SU-DHL-6 (cell line): Measurements from ENCODE around the gene ANKRD49.

Experiments
- H2AFZ ChIP-seq: fragments of 200-600 bp; sonication (generic); 2 replicates; pipeline ENCODE4 v1.6.1; 2014; ENCODE audit warnings: low read depth, mild to moderate bottlenecking, moderate library complexity, mixed read lengths, antibody characterized with exemption, low read length; ENCODE audit not compliant: severe bottlenecking
- H3F3A ChIP-seq: fragments of 200-600 bp; shearing (Covaris generic); 2 replicates; pipeline ENCODE4 v1.6.0; 2016; ENCODE audit warnings: antibody characterized with exemption, mild to moderate bottlenecking; ENCODE audit not compliant: insufficient read depth
- H3K27ac ChIP-seq: fragments of 200-600 bp; sonication (generic); 2 replicates; pipeline ENCODE4 v1.5.1; 2016; ENCODE audit warnings: low read depth, mild to moderate bottlenecking, low read length, moderate library complexity, mixed read lengths
- H3K27me3 ChIP-seq: fragments of 200-600 bp; sonication (generic), shearing (Covaris generic); 2 replicates; pipeline ENCODE4 v1.6.0; 2014; ENCODE audit warnings: mild to moderate bottlenecking, low read length
- H3K36me3 ChIP-seq: fragments of 200-600 bp; sonication (generic); 2 replicates; pipeline ENCODE4 v1.6.1; 2014; ENCODE audit warnings: mild to moderate bottlenecking, low read length, mixed read lengths
- H3K4me2 ChIP-seq: fragments of 300-600, 200-600 bp; shearing (Covaris generic), sonication (generic); 2 replicates; pipeline ENCODE4 v1.6.0; 2014; ENCODE audit warnings: low read length, low read depth, mild to moderate bottlenecking; ENCODE audit not compliant: poor library complexity, severe bottlenecking
- H3K4me3 ChIP-seq: fragments of 200-600 bp; sonication (generic); 2 replicates; pipeline ENCODE4 v1.5.1; 2014; ENCODE audit warnings: antibody characterized with exemption, low read length, mild to moderate bottlenecking, mixed read lengths; ENCODE audit not compliant: insufficient read depth, poor library complexity, severe bottlenecking
- H3K79me2 ChIP-seq: fragments of 200-600 bp; sonication (generic); 2 replicates; pipeline ENCODE4 v1.6.1; 2014; ENCODE audit warnings: mild to moderate bottlenecking, low read length, moderate library complexity; ENCODE audit not compliant: insufficient read depth
- H3K9ac ChIP-seq: fragments of 200-600 bp; sonication (generic); 2 replicates; pipeline ENCODE4 v1.7.0; 2014; ENCODE audit warnings: mild to moderate bottlenecking, low read length
- H3K9me2 ChIP-seq: fragments of 200-600 bp; sonication (generic); replicated peaks from 2 replicates; pipeline ENCODE4 v1.6.1; 2014; ENCODE audit warnings: low read length; ENCODE audit not compliant: insufficient read depth
- H3K9me3 ChIP-seq: fragments of 200-600 bp; sonication (generic); 2 replicates; pipeline ENCODE4 v1.6.1; 2014; ENCODE audit warnings: low read length, mixed read lengths; ENCODE audit not compliant: insufficient read depth
- H4K20me1 ChIP-seq: fragments of 200-600 bp; sonication (generic); 2 replicates; pipeline ENCODE4 v1.6.1; 2014; ENCODE audit warnings: low read depth, mild to moderate bottlenecking, antibody characterized with exemption, low read length, moderate library complexity, mixed read lengths
- EZH2phosphoT487 ChIP-seq: fragments of 200-600 bp; sonication (generic), shearing (Covaris generic); conservative IDR thresholded peaks from 2 replicates; pipeline ENCODE4 v1.6.1; 2018; ENCODE audit warnings: mild to moderate bottlenecking, antibody characterized with exemption, low read length, moderate library complexity, mixed read lengths
- TF ChIP-seq, protein P1 (sequence below): fragments of 200-600 bp; sonication (generic); IDR thresholded peaks from one replicate; pipeline ENCODE4 v1.5.1; 2017; ENCODE audit warnings: antibody characterized with exemption, mild to moderate bottlenecking, low read length, moderate library complexity; ENCODE audit not compliant: insufficient read depth, poor library complexity, severe bottlenecking

The ANKRD49 gene

DNA sequence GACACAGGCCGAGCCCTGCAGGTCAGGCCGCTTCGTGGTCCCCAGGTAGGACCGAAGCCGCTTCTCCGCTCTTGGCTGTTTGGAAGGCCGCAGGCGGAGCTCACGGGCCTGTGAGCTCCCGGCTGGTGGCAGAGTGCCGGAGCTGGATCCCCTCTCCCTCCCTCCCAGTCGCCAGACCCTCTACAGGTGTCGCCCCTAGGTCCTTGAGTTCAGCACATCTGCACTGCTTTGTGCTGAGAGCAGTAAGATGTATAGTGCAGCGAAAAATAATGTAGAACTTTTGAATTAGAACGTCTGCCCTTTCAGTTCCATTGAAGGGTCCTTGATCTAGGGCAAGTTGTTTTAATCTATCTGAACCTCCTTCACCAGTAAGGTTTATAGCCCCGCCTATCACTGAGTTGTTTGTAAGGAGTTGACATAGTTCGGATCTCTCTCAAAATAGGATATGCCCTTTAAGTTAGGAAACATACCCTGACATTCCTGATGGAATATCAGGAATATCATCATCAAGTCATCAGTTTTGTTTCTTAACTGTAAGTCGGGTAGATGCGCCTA, 419 bp downstream of the ANKRD49 start:
- TF ChIP-seq, protein P1, sequence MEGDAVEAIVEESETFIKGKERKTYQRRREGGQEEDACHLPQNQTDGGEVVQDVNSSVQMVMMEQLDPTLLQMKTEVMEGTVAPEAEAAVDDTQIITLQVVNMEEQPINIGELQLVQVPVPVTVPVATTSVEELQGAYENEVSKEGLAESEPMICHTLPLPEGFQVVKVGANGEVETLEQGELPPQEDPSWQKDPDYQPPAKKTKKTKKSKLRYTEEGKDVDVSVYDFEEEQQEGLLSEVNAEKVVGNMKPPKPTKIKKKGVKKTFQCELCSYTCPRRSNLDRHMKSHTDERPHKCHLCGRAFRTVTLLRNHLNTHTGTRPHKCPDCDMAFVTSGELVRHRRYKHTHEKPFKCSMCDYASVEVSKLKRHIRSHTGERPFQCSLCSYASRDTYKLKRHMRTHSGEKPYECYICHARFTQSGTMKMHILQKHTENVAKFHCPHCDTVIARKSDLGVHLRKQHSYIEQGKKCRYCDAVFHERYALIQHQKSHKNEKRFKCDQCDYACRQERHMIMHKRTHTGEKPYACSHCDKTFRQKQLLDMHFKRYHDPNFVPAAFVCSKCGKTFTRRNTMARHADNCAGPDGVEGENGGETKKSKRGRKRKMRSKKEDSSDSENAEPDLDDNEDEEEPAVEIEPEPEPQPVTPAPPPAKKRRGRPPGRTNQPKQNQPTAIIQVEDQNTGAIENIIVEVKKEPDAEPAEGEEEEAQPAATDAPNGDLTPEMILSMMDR: no peak
- TF ChIP-seq EZH2phosphoT487: no peak
- 0 out of 2 replicates have a peak, but pooled peaks cover 4% of the 10 kb centered on the region for H3F3A ChIP-seq
- peaks cover 10% of the 10 kb centered on the region; the same call in 1 of the 2 replicates for H4K20me1 ChIP-seq
- peak overlapping the region; percentile 92 for H3K4me3 ChIP-seq
- peak overlapping the region; percentile 78 for H2AFZ ChIP-seq
- peaks cover 25% of the 10 kb centered on the region; the same call in 1 of the 2 replicates for H3K36me3 ChIP-seq
- H3K9ac ChIP-seq: peak overlapping the region; percentile 79
- no peaks in the 10 kb centered on the region for H3K9me3 ChIP-seq
- H3K9me2 ChIP-seq: no peaks in the 10 kb centered on the region
- H3K4me2 ChIP-seq: peak overlapping the region; percentile 92
- peaks cover 48% of the 10 kb centered on the region for H3K79me2 ChIP-seq
- 0 out of 2 replicates have a peak overlapping the region, but pooled peaks have one; percentile 8 for H3K27ac ChIP-seq
- no peaks in the 10 kb centered on the region for H3K27me3 ChIP-seq

DNA sequence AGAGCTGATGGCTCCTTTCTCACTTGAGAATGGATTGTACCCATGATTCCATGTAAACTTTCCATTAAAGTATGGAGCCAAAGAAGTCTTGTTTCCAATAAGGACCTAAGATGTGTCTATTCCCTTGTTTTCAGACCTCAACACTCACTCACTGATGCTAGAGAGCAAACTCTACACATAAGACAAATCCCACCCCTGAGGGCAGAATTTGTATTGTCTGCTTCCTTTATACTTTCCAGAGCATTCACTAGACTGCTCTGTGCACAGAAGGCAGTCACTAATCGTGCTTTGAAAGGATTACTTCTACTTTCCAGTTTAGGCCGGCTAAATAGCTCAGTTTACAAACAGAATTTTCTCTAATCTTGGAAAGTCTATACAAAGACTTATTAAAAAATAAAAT, 6.4 kb downstream of the ANKRD49 start:
- H3K9me3 ChIP-seq: no peaks in the 10 kb centered on the region
- H3F3A ChIP-seq: peaks cover 4% of the 10 kb centered on the region; the same call in 1 of the 2 replicates
- TF ChIP-seq EZH2phosphoT487: no peak
- TF ChIP-seq, protein P1: no peak
- no peak overlapping the region for H2AFZ ChIP-seq
- 0 out of 2 replicates have a peak, but pooled peaks cover 5% of the 10 kb centered on the region for H4K20me1 ChIP-seq
- H3K4me3 ChIP-seq: no peak overlapping the region
- H3K36me3 ChIP-seq: peaks cover 21% of the 10 kb centered on the region; the same call in 1 of the 2 replicates
- no peak overlapping the region for H3K27ac ChIP-seq
- no peak overlapping the region for H3K4me2 ChIP-seq
- H3K27me3 ChIP-seq: no peaks in the 10 kb centered on the region
- peaks cover 8% of the 10 kb centered on the region for H3K79me2 ChIP-seq
- H3K9ac ChIP-seq: no peak overlapping the region
- H3K9me2 ChIP-seq: no peaks in the 10 kb centered on the region

DNA sequence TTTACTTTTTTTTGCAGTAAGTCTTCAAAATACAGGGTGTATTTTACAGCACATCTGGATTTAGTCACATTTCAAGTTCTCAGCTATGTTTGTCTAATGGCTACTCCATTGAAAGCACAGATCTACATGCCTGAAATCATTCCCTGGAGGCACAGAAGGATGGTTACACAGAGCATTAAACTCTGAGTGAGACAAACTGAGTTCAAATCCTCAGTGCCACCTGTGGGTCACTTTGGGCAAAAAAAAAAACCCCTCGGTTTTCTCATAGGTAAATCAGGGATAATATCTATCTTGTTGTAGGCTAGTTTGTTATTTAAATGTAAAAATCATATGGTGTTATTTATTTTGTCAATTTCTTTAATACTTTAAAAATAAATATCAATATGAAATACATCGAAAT, 7.7 kb downstream of the ANKRD49 start:
- no peaks in the 10 kb centered on the region for H3K9me2 ChIP-seq
- no peak overlapping the region for H2AFZ ChIP-seq
- no peak overlapping the region for H3K4me3 ChIP-seq
- H3K27ac ChIP-seq: no peak overlapping the region
- no peaks in the 10 kb centered on the region for H3K27me3 ChIP-seq
- no peaks in the 10 kb centered on the region for H3K9me3 ChIP-seq
- H3K79me2 ChIP-seq: no peaks in the 10 kb centered on the region
- peaks cover 4% of the 10 kb centered on the region; the same call in 1 of the 2 replicates for H3F3A ChIP-seq
- 0 out of 2 replicates have a peak, but pooled peaks cover 3% of the 10 kb centered on the region for H4K20me1 ChIP-seq
- no peak overlapping the region for H3K9ac ChIP-seq
- TF ChIP-seq, protein P1: no peak
- no peak for TF ChIP-seq EZH2phosphoT487
- no peak overlapping the region for H3K4me2 ChIP-seq
- peaks cover 21% of the 10 kb centered on the region; the same call in 1 of the 2 replicates for H3K36me3 ChIP-seq
